Sigmoid colon (tissue), 7 donors: Measurements from ENCODE around the gene EIF4H. TPM values are rescaled to one million over a fixed set of nuclear protein-coding genes. Genes with fewer than 3 reads are reported as not detected.

Experiments used
- DNase-seq: peaks from one replicate; pipeline ENCODE4 v3.0.0-alpha.2; 2019
- H3K27ac ChIP-seq, 4 donors: fragments of 200-600 bp; sonication (generic); one replicate each; pipeline ENCODE4 v1.5.1; 2016 to 2019; ENCODE audit warnings: mild to moderate bottlenecking in 1 of 4
- H3K27me3 ChIP-seq, 3 donors: fragments of 200-600 bp; sonication (generic); one replicate each; pipeline ENCODE4 v1.5.1; 2019; ENCODE audit warnings: mild to moderate bottlenecking in 1 of 3
- H3K36me3 ChIP-seq, 4 donors: fragments of 200-600 bp; sonication (generic); one replicate each; pipeline ENCODE4 v1.5.1; 2016 to 2019
- H3K4me1 ChIP-seq, 4 donors: fragments of 200-600 bp; sonication (generic); one replicate each; pipeline ENCODE4 v1.5.1; 2017 to 2019
- H3K4me3 ChIP-seq, 4 donors: fragments of 200-600 bp; sonication (generic); one replicate each; pipeline ENCODE4 v1.5.1; 2017 to 2019; ENCODE audit warnings: mild to moderate bottlenecking in 2 of 4, moderate library complexity in 1 of 4
- H3K9me3 ChIP-seq, 4 donors: fragments of 200-600 bp in 3 of 4; sonication (generic) in 3 of 4; one replicate each; pipeline versions ENCODE4 v1.5.1 to v1.6.1; 2013 to 2019
- CTCF ChIP-seq, 4 experiments: fragments of 450-650 bp in 3 of 4; fragments of 200-600 bp in 1 of 4; IDR thresholded peaks; one replicate each; pipeline ENCODE4 v1.5.1; 2016 to 2019; ENCODE audit warnings: antibody characterized with exemption in 4 of 4, mild to moderate bottlenecking in 3 of 4, moderate library complexity in 2 of 4
- EP300 ChIP-seq, 4 donors: sonication (generic); formaldehyde crosslinking; IDR thresholded peaks; one replicate each; pipeline ENCODE4 v1.6.1; 2017; ENCODE audit warnings: antibody characterized with exemption in 4 of 4
- POLR2A ChIP-seq, 2 donors: fragments of 450-650 bp; IDR thresholded peaks; one replicate each; pipeline ENCODE4 v1.6.1; 2016; ENCODE audit warnings: antibody characterized with exemption in 2 of 2, mild to moderate bottlenecking in 2 of 2, moderate library complexity in 2 of 2
- POLR2AphosphoS5 ChIP-seq, 4 donors: sonication (generic); formaldehyde crosslinking; IDR thresholded peaks; one replicate each; pipeline ENCODE4 v1.6.1; 2017; ENCODE audit warnings: antibody characterized with exemption in 4 of 4
- WGBS, 2 donors: extraction: QIAGEN DNeasy Blood & Tissue Kit; methylation state at CpG; one replicate each; pipeline ENCODE4 v1.1.7; 2013; 5-methylcytosine and 5-hydroxymethylcytosine counted together
- intact Hi-C: fragments of 100-400 bp; cut with DNase I; formaldehyde crosslinking; loops from one replicate; pipeline ENCODE4 v1.15.1; 2023
- polyA plus RNA-seq, 3 donors: library from polyadenylated mRNA; stranded (reverse); fragments of 200-250 nt; gene quantifications; one replicate each; pipeline ENCODE4 v1.2.3, GENCODE V29; 2013
- total RNA-seq, 4 donors: library from RNA; depleted of rRNA; stranded (reverse); fragments of >200 nt; gene quantifications; one replicate each; pipeline ENCODE4 v1.1.0, GENCODE V29; 2016
- donor health status: healthy with polysubstance abuse.
- donor health status: Bipolar disorder and iron deficiency.
- donor health status: healthy.

The EIF4H gene
- total and polyA plus RNA-seq, 7 donors: 196 to 274 (median 224) TPM

DNA sequence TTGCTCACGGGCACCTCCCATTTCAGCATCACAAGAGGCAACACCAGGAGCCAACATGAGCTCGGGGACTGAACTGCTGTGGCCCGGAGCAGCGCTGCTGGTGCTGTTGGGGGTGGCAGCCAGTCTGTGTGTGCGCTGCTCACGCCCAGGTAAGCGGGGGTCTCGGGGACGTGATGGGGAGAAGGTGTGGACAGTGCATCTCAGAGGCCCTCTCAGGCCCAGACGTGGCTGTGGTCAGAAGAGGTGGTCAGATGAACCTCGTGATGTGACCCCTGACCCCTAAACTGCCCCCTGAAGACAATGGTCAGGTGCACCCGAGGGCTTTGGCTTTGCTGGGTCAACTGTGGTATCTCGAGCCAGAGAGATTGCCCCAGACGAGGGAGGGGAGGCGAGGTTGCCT lies 41.8 kb downstream of the EIF4H start:
- H3K36me3 ChIP-seq: no peaks in the 10 kb centered on the region
- DNase-seq: no peak

DNA sequence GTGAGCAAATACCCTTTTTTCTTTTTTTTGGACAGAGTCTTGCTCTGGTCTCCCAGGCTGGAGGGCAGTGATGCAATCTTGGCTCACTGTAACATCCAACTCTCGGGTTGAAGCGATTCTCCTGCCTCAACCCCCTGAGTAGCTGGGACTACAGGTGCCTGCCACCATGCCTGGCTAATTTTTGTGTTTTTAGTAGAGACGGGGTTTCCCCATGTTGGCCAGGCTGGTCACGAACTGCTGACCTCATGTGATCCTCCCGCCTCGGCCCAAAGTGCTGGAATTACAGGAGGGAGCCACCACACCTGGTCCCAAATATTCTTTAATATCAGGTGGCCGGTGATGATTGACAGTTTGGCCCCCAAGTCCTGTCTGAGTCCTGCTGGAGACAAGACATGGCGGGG lies 42.2 kb downstream of the EIF4H start:
- WGBS, 2 donors: 57 to 61% methylated on average over 8 of the region's 8 CpGs

More for the DNA sequence above, 41.8 kb downstream of the EIF4H start:
- Histone ChIP-seq H3K9me3 (no peaks in the 10 kb centered on the region), H3K4me1 (no peaks in the 10 kb centered on the region), H3K27ac (no peak overlapping the region), H3K27me3 (no peaks in the 10 kb centered on the region), H3K4me3 (no peak overlapping the region)
- no peak for TF ChIP-seq EP300 (IDR thresholded peaks at IDR 0.05)
- TF ChIP-seq POLR2A (IDR thresholded peaks at IDR 0.05): no peak
- TF ChIP-seq POLR2AphosphoS5 (IDR thresholded peaks at IDR 0.05): no peak
- TF ChIP-seq CTCF (IDR thresholded peaks at IDR 0.05): no peak
- intact Hi-C loops: no loop called here
- WGBS, 2 donors: 75 to 84% methylated on average over 15 of the region's 15 CpGs

DNA sequence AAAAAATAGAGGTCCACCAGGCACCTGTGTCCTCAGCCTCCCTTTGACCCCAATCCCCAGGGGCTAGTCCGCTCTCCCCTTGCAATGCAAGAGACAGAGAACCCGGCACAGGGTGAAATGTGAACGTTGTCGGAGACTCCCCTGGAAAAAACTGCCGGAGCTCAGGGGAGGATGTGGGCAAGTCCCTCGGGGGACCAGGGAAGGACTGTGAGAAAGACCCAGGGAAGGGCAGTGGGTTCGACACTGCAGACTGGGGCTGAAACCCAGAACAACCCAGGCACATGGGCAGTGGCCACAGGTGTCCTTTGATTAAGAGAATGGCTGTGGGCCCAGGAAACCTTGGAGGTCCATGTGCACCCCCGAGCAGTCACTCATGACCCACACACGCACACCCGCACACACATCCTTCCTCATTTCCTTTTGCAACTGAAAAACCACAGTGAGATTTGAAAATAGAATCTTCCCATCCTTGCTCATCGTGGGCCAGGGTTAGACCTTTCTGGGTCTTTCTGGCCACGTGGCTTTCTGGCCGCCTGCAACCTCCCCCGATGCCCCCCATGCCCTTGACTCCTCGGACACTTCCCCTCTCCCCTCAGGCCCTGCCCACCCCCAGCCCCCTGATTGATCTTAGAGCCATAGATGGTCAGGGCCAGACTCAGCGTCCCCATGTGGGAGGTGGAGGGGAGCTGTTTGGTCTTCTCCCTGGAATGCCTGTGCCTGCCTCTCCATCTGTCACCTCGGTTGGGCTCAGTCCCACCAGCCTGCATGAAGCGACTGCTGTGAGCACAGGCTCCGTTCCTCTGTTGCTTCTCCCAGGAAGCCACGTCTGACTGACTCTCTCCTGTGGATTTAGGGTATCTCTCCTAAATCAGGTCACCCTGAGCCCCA lies 43.5 kb downstream of the EIF4H start:
- Histone ChIP-seq H3K9me3 (no peaks in the 10 kb centered on the region), H3K27me3 (no peaks in the 10 kb centered on the region), H3K36me3 (no peaks in the 10 kb centered on the region), H3K4me1 (no peaks in the 10 kb centered on the region), H3K4me3 (no peak overlapping the region), H3K27ac (no peak overlapping the region)
- TF ChIP-seq POLR2AphosphoS5 (IDR thresholded peaks at IDR 0.05): no peak
- no peak for TF ChIP-seq EP300 (IDR thresholded peaks at IDR 0.05)
- TF ChIP-seq POLR2A (IDR thresholded peaks at IDR 0.05): no peak
- TF ChIP-seq CTCF (IDR thresholded peaks at IDR 0.05): no peak
- intact Hi-C loops: no loop called here
- DNase-seq: no peak
- WGBS, 2 donors: 39 to 69% methylated on average over 20 of the region's 20 CpGs

More for the DNA sequence above, 42.2 kb downstream of the EIF4H start:
- Histone ChIP-seq H3K27ac (no peak overlapping the region), H3K4me1 (no peaks in the 10 kb centered on the region), H3K36me3 (no peaks in the 10 kb centered on the region), H3K9me3 (no peaks in the 10 kb centered on the region), H3K27me3 (no peaks in the 10 kb centered on the region), H3K4me3 (no peak overlapping the region)
- intact Hi-C loops: no loop called here
- no peak for DNase-seq
- TF ChIP-seq POLR2A (IDR thresholded peaks at IDR 0.05): no peak
- no peak for TF ChIP-seq POLR2AphosphoS5 (IDR thresholded peaks at IDR 0.05)
- no peak for TF ChIP-seq EP300 (IDR thresholded peaks at IDR 0.05)
- TF ChIP-seq CTCF (IDR thresholded peaks at IDR 0.05): no peak

DNA sequence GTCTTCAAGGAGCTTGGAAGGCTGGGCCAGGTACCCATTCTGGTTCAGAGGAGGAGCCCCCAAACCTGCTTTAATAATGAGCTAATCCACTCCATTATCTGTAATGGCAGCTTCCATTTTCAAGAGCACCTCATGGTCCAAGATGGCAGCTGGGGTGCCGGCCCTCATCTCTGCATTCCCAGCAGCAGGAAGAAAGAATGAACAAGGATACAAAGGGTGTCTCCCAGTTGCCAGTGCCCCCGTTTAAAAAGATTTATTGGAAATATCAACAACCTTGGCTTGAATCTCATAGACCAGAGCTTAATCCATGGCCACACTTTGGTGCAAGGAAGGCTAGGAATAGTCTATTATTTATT lies 44.2 kb downstream of the EIF4H start:
- Histone ChIP-seq H3K36me3 (no peaks in the 10 kb centered on the region), H3K27me3 (no peaks in the 10 kb centered on the region), H3K4me3 (no peak overlapping the region), H3K27ac (no peak overlapping the region), H3K9me3 (no peaks in the 10 kb centered on the region), H3K4me1 (no peaks in the 10 kb centered on the region)
- intact Hi-C loops: no loop called here
- TF ChIP-seq EP300 (IDR thresholded peaks at IDR 0.05) (no peak), POLR2AphosphoS5 (IDR thresholded peaks at IDR 0.05) (no peak), CTCF (IDR thresholded peaks at IDR 0.05) (no peak), POLR2A (IDR thresholded peaks at IDR 0.05) (no peak)
- WGBS, 2 donors: 71 to 88% methylated on average over 2 of the region's 2 CpGs
- no peak for DNase-seq
